GM21360 (cell line): ENCODE results near the gene LRRFIP2.
"Not testable (repeated sequence)": the region's sequence is repeated elsewhere in the genome, so short reads cannot be mapped to it uniquely, and the experiment has no call there.

ENCODE experiments used
- ATAC-seq: cut with Tn5 transposase; IDR thresholded peaks from one replicate; pipeline ENCODE4 v1.9.1; 2021; ENCODE audit warnings: mild to moderate bottlenecking, moderate library complexity; ENCODE audit not compliant: unreplicated experiment

LRRFIP2 gene

GRCh38 chr3:37174532-37175126 lies at the start of gene LRRFIP2:
Gene LRRFIP2, minus strand, starts transcription at chr3:37174582. Its CDS starts 25,599 bp downstream, at chr3:37148983.
- ATAC-seq = no peak

GRCh38 chr3:37223576-37223975 lies 49.2 kb upstream of the LRRFIP2 start:
- no peak for ATAC-seq

GRCh38 chr3:37223141-37223558 lies 48.8 kb upstream of the LRRFIP2 start:
- no peak for ATAC-seq

- ATAC-seq = not testable (repeated sequence)
Observed at GRCh38 chr3:37222542-37222941, 48.2 kb upstream of the LRRFIP2 start.

- ATAC-seq = no peak
Observed at GRCh38 chr3:37221407-37221806, 47.0 kb upstream of the LRRFIP2 start.

GRCh38 chr3:37219266-37219665 lies 44.9 kb upstream of the LRRFIP2 start:
- no peak for ATAC-seq

- ATAC-seq = no peak
Observed at GRCh38 chr3:37218206-37218605, 43.8 kb upstream of the LRRFIP2 start.

GRCh38 chr3:37217098-37217849 lies 42.9 kb upstream of the LRRFIP2 start:
- no peak for ATAC-seq

GRCh38 chr3:37216597-37217097 lies 42.3 kb upstream of the LRRFIP2 start:
- no peak for ATAC-seq

- no peak for ATAC-seq
Observed at GRCh38 chr3:37214076-37214475, 39.7 kb upstream of the LRRFIP2 start.

- no peak for ATAC-seq
Observed at GRCh38 chr3:37210230-37210629, 35.8 kb upstream of the LRRFIP2 start.

GRCh38 chr3:37208576-37208975 lies 34.2 kb upstream of the LRRFIP2 start:
- not testable (repeated sequence) for ATAC-seq

GRCh38 chr3:37208008-37208407 lies 33.6 kb upstream of the LRRFIP2 start:
- ATAC-seq = not testable (repeated sequence)

GRCh38 chr3:37206041-37206440 lies 31.7 kb upstream of the LRRFIP2 start:
- not testable (repeated sequence) for ATAC-seq

- ATAC-seq = no peak
Observed at GRCh38 chr3:37204314-37204713, 29.9 kb upstream of the LRRFIP2 start.

- ATAC-seq = no peak
Observed at GRCh38 chr3:37202035-37202434, 27.7 kb upstream of the LRRFIP2 start.

- no peak for ATAC-seq
Observed at GRCh38 chr3:37200141-37200540, 25.8 kb upstream of the LRRFIP2 start.

- no peak for ATAC-seq
Observed at GRCh38 chr3:37198996-37199395, 24.6 kb upstream of the LRRFIP2 start.

- no peak for ATAC-seq
Observed at GRCh38 chr3:37198547-37198946, 24.2 kb upstream of the LRRFIP2 start.

- ATAC-seq = no peak
Observed at GRCh38 chr3:37197810-37198371, 23.5 kb upstream of the LRRFIP2 start.

GRCh38 chr3:37194533-37194932 lies 20.2 kb upstream of the LRRFIP2 start:
- ATAC-seq = no peak

- no peak for ATAC-seq
Observed at GRCh38 chr3:37190667-37191066, 16.3 kb upstream of the LRRFIP2 start.
